Dermis blood vessel endothelial cell (primary cell): ENCODE results near the gene PLEKHA6. TPM values are rescaled to one million over a fixed set of nuclear protein-coding genes. Genes with fewer than 3 reads are reported as not detected.
A peak's percentile ranks its signal among the peaks of the same experiment; 100 is the strongest.

Experiments used
- DNase-seq: peaks from one replicate; pipeline ENCODE4 v3.0.0; 2010
- total RNA-seq: library from RNA; depleted of rRNA; stranded (reverse); fragments of >200 nt; gene quantifications from 2 replicates; pipeline ENCODE4 v1.2.3, GENCODE V29; 2014

The PLEKHA6 gene
- total RNA-seq, 1 donor from 2014 or later: 0.51 TPM

DNA sequence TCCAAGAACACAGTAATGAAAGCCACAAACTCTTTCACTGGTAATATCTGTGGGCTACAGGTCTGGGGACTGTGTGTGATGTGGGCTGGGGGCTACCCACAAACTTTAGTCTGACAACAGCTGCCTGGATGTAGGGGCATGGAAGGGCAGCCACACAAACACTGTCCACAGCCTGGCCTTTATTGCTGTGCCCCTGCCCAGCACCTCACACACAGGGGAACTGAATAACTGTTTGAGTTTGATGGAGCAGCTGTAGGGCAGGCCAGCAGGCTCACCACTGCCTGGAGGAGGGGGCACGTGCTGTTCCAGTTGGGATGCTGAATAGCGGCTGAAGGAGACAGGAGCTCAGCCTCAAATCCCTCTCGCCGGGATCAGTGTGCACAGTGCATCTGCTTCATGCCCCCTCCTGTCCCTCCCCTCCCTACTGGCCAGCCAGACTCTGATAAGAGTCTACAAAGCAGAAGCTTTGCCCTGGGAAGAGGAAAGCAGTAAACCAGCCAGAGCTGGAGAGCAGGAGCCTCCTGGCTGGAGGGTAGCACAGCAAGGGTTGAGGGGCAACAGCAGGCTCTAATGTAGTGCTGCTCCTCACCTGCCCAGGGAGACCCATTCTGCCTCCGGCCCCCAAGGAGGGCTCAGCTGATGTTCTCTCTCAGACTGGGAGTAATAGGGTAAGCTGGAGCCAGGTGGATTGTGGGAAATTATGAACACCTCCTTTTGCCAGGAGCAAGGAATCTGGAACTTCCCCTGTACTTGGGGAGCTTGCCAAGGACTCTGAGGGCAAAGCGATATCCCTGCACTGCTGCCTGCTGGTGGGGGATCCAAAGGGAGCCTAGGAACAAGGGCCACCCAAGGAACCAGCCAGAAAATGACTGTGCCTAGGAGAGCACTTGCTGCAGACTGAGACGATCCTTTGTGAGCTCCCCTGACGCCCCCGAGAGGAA lies 75.7 kb downstream of the PLEKHA6 start:
- DNase-seq: no peak

DNA sequence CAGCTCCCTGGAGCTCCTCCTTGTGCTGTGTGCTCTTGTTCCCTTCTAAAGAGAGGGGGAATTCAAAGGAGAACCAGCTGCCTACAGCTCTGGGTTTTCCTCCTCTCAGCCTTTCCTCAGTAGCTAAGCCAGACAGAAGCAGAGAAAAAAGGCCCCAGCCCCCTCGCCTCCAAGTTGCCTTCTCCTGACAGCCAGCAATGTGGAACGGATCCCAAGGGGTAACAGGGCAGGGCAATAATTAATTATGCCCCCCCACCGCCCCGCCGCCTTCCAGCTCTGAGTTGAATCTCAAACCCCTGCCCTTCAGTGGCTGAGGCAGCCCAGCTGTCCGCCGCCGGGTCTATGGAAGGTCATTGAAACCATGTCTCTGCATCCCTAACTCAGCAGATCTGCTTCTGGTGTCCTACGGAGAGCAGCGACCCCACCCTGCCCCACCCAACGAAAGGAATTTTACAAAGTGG lies 76.9 kb downstream of the PLEKHA6 start:
- no peak for DNase-seq

- no peak for DNase-seq
These were observed 79.4 kb downstream of the PLEKHA6 start for GRCh38 chr1:204280099-204280961.

GRCh38 chr1:204278958-204279357 lies 80.8 kb downstream of the PLEKHA6 start:
- no peak for DNase-seq

DNA sequence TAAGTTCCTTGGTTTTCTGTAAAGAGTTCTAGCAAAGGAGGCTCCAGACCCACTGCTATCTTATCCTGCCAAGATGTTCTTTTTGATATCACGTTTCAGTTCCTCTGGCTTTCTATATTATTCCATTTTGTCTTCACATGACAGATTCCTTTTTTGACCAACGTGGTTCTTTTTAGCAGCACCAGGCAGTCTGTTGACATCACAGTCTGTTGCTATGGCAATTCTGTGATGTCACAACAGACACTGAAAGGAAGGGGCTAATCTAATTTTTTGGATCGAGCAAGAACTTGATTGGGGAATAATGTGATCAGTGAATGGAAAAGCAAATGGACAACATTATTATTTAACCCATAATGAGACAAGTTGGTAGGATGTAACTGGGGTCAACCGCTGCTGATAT lies 81.5 kb downstream of the PLEKHA6 start:
- no peak for DNase-seq

DNA sequence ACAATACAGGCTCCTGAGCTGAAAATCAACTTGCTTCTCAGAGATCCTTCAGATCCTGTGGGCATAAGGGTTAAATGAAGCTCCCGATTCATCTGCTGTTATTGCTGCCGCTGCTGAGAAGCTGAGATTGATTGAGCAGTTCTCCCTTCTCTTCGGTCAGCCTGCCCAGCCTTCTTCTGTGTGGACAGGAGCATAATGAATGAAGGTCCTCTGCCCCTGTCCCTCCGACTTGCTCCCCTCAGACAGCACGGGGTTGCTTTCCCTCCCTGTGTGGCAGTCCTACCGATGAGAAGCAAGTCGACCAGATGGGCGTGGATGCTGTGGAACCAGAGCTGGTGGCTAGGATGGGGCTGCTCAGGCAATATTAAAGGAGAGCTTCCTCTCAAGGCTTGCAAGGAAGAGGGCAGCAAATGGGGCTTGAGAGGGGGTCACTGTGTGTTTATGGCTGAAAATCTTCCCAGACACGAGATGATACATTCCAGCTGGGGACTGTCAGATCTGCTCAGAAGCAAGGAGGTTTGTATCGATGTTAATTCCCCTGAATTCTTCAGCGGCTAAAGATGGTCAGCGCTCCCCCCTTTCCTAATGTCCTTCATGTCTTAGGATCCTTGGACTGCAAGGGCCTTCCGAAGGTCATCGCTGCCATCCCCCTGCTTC lies 82.0 kb downstream of the PLEKHA6 start:
- no peak for DNase-seq

DNA sequence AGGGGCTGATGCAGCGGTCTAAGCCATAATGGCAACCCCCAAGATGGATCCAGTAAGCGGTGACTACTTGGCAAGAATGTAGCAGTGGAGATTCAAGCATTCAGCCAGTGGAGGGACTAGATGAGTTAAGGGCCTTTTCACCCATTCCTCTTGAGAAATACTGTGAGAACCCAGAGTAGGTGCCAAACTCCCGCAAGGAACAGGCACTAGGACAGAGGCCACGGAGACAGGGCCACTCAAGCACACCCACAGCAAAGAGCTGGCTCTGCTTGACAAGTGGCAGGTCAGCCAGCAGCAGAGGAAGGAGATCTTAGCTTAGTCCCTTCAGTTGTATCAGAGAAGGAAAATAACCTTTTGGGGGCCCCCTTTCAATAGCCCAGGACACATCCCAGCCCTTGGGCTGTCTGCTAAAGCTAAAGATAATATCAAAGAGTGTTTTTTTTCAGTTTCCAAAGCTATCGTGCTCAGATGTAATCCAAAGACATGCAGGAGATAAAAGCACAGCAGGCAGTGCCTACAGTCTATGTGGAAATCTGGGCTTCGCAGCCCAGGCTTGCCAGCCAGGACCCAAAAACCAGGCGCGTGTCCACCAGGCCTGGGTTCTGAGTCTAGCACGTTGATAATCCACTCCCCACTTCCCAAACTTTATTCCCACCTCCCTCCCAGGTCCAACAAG lies 83.9 kb downstream of the PLEKHA6 start:
- no peak for DNase-seq

DNA sequence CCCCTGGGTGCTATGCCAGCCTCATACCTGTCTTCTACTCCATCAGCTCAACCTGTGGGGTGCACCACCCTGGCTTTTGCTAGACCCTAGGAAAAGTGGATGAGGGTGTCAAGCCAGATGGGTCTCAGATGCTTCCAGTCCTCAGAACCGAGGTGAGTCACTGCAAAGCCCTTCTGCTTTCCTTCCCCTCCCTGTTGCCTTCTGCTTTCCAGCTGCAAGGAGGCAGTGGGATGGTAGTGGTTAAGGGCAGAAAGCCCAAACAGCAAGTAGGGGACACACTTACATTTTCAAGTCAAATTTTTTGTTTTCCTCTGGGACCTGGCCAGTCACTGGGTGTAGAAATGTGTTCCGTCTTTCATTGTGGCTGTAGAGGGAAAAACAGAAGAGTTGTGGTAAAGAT lies 85.3 kb downstream of the PLEKHA6 start:
- no peak for DNase-seq

- no peak for DNase-seq
These were observed 87.2 kb downstream of the PLEKHA6 start for GRCh38 chr1:204272505-204272904.

DNA sequence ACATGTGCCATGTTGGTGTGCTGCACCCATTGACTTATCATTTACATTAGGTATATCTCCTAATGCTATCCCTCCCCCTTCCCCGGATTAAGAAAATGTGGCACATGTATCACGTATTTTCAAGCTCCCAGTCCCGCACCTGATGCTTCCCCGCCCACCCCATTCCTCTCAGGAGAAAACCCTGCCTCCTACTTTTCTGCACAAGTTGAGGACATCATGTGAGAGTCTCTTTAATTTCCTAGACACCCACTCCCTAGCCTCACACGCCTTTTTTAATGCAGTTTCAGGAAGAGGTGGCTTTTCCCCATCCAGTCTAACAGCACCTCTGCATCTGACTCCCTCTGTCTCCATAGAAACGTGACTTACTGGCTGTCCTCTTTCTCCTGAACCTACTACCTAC lies 87.8 kb downstream of the PLEKHA6 start:
- no peak for DNase-seq

DNA sequence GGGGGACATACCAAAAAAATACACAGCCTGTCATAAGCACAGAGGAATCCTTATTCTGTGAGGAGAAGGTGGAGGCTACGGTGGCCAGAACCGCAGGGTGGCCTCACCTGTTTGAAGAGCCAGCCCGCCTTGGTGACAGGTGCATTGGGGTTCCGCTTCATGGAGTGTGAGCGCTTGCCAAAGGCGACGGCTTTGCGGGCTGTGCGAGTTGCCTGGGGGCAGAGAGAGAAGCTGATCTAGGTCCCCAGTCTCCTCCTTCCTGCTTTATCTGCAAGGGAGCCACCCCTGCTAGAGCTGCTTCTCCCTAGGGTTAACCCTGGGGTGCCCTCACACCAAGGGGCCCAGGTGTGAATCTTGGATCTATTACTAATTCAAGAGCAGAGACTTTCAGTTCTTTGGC lies 91.6 kb downstream of the PLEKHA6 start:
- no peak for DNase-seq

DNA sequence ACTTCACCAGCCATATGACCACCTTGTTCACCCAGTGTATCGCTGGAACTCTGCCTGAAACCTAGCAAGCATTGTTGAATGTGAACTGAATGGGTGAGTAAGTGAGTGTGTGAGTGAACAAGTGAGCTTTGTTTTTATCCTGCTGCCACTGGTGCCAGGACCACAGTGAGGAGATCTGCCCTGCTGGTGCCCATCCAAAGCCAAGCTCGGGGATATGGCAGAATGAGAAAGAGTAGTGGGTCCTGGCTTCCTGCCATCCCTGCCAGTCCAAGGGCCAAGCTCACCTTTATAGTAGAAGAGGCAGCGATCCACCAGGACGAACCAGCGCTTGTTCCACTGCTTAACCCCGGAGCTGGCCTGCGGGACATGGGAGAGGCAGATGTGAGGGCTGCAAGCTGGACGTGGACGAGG lies 92.5 kb downstream of the PLEKHA6 start:
- DNase-seq: no peak

GRCh38 chr1:204266504-204267034 lies 93.2 kb downstream of the PLEKHA6 start:
- DNase-seq: no peak

DNA sequence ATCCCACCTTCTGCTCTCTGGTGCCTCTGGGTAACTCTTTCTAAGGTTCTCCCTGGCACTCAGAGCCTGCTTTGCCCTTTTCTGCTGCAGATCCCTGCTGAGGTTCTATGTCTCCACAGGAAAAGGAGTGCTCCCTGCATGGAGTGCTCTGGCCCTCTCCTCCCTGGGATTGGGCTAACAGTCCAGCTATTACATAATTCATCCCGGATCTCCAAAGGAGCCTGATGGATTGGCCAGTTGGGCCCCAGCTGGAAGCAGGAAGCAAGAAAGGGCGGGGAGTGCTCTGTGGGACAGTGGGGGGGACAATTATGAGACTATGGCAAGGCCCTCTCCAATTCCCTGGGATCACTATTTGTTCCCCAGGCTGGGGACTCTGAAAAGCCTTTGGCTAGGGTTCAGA lies 94.1 kb downstream of the PLEKHA6 start:
- DNase-seq: no peak

DNA sequence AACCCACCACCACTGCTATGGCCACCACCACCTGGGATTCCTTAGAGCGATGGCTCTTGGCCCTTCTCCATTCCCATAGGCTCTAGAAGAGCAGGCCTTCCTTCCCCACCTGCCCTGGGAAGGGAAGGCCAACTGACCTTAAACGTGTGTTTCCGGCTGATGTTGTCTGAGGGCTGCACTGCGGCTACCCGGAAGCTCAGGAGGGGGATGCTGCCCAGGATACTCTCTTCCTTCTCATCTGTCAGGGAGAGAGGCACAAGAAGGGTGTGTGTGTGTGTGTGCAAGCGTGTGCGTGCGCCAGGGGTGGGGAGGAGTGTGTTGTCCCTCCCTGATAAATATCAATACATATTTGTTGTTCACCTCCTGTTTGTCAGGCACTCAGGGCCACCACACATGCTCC lies 94.9 kb downstream of the PLEKHA6 start:
- DNase-seq: peak; percentile 56

GRCh38 chr1:204263254-204263910 lies 96.3 kb downstream of the PLEKHA6 start:
- DNase-seq: peak; percentile 18

DNA sequence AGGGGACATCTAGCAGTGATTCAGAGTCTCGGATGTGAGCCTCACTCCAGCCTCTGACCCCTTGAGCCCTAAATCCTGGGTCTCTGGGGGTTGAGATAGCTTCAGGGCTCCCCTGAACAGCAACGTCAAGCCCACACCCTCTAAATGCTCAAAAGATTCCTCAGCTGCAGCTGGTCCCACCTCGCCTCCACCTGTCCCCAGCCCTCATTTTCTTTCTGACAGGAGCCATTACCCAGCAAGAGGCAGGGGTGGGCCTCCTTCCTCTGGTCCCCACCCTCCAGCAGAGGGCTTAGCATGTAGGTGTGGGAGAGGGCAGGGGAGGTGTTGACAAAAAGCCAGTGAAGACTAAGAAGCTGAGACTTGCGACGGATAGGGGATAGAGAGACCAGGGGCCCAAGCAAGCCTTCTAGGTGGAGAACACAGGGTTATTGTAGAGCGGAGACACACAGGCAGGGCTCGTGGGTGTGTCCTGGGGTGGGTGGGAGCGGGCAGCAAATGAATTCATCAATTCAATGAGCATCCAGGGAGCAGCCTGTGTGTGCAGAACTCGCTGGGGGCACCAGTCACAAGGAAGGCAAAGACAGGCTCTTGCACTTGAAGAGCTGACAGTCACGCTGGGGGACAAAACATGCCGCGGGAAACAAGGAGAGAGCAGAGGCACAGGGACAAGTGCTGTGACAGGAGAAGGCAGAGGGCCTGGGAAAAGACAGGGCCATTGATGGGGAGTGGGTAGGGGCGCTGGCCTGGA lies 97.0 kb downstream of the PLEKHA6 start:
- no peak for DNase-seq

- DNase-seq: no peak
These were observed 97.8 kb downstream of the PLEKHA6 start for GRCh38 chr1:204261746-204262505.

DNA sequence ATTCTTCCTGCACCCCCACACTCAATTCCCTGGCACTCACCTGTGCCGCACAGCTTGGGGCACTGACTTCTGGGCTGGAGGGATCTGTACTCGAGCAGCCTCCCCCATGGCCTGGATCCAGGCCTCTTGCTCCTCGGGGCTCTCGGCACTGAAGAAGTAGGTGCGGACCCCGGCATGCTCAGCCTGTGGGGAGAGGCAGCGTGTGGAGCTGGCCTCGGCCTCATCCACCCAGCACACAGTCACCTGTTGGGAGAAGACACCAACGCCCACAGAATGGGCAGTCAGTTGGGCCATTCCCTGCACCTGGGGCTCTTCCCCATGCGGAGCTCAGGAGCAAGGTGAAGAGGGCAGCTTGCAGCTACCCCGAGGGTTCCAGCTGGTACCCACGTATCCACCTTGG lies 98.5 kb downstream of the PLEKHA6 start:
- no peak for DNase-seq

- DNase-seq: no peak
These were observed 99.0 kb downstream of the PLEKHA6 start for GRCh38 chr1:204260601-204261197.
